Activated T-cell treated with anti-CD3 and anti-CD28 coated beads for 24 hours (primary cell): ENCODE measurements around the gene RND2.

Experiments used
- DNase-seq: peaks from one replicate; pipeline ENCODE4 v3.0.0-alpha.2; 2020; ENCODE audit warnings: low read depth

The RND2 gene

GRCh38 chr17:43006639-43007551 lies 18.1 kb upstream of the RND2 start, which contains the start of gene IFI35:
TSS of gene IFI35 (plus strand) at chr17:43006784. CDS start at chr17:43006948, 164 bp downstream.
- DNase-seq, result peak; percentile 84

- DNase-seq, result no peak
Measured at GRCh38 chr17:43010667-43011308, 14.2 kb upstream of the RND2 start.

- no peak for DNase-seq
Measured at GRCh38 chr17:43011728-43012472, 13.1 kb upstream of the RND2 start.

GRCh38 chr17:43013296-43013695 lies 11.7 kb upstream of the RND2 start:
- DNase-seq, result no peak

GRCh38 chr17:43014020-43014648 lies 10.9 kb upstream of the RND2 start:
- DNase-seq, result no peak

GRCh38 chr17:43014649-43015542 lies 10.1 kb upstream of the RND2 start:
- DNase-seq, result no peak

GRCh38 chr17:43015579-43015978 lies 9.5 kb upstream of the RND2 start:
- no peak for DNase-seq

GRCh38 chr17:43016216-43016615 lies 8.8 kb upstream of the RND2 start:
- no peak for DNase-seq

GRCh38 chr17:43018008-43018853 lies 6.8 kb upstream of the RND2 start:
- DNase-seq, result no peak

GRCh38 chr17:43018932-43019331 lies 6.1 kb upstream of the RND2 start:
- no peak for DNase-seq

- no peak for DNase-seq
Measured at GRCh38 chr17:43019418-43019817, 5.6 kb upstream of the RND2 start.

- DNase-seq, result no peak
Measured at GRCh38 chr17:43020030-43020621, 4.9 kb upstream of the RND2 start.

- no peak for DNase-seq
Measured at GRCh38 chr17:43020789-43021740, 4.0 kb upstream of the RND2 start.

GRCh38 chr17:43021741-43022512 lies 3.1 kb upstream of the RND2 start, which contains the start of gene VAT1:
TSS of gene VAT1 (minus strand) at chr17:43022385. CDS start at chr17:43022322, 63 bp downstream.
- DNase-seq, result peak; percentile 53

GRCh38 chr17:43025290-43025657 lies 243 bp downstream of the RND2 start:
- no peak for DNase-seq

GRCh38 chr17:43025766-43026537 lies 921 bp downstream of the RND2 start:
- DNase-seq, result no peak

- DNase-seq, result no peak
Measured at GRCh38 chr17:43026595-43026994, 1.6 kb downstream of the RND2 start.
